Measurements from ENCODE around the gene CFAP53. TPM values are rescaled to one million over a fixed set of nuclear protein-coding genes. Genes with fewer than 3 reads are reported as not detected.

CFAP53 gene
- total RNA-seq, 1 donor from 2014 or later: 0.68 TPM

DNA sequence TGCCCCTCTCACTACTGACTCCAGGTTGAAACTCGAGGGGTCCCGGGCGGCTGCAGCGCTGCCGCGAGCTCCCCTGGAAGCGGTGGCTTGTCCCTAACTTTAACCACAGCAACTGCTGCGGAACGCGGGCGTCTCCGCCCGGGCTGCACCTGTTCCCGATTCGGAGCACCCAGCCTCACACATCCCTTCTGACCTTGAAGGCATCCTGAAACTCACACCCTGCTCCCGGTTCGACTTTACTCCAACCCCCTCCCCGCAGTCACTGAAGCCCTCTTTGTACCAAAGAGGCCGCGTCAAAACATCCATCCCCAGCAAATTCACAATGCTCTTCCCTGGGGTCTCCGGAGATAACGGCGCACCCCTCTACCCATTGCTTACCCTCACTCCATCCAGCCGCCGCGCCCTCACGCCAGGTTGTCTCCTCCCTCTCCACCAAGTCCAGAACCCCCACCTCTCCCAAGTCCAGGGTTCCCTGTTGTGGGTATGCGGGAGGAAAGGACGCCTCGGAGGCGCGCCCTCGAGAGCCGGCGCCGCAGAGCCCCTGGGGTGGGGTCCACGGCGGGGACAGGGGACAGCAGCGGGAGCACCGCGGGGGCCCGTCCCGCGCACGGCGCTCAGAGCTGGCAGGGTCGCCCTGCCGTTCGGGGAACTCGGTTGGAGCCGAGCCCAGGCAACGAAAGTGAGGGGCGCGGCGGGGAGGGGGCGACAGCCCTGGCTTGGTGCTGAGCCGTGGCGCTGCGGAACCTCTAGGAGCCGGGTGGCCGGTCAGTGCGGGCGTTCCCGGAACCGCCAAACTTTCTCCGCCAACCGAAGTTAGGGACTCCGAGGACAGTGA is 72.3 kb downstream of the CFAP53 start:
- no peak overlapping the region for H3K27ac ChIP-seq (ENCODE audit: low read depth, low read length)
- peak overlapping the region; percentile 46 for H3K4me3 ChIP-seq (ENCODE audit: insufficient read depth, low read depth, low read length)
- H3K27ac Mint-ChIP-seq (ENCODE audit: unreplicated experiment): no peak overlapping the region
- H3K27me3 ChIP-seq (ENCODE audit: insufficient read depth, low read length): peaks cover 67% of the 10 kb centered on the region
- no peaks in the 10 kb centered on the region for H3K36me3 ChIP-seq (ENCODE audit: insufficient read depth, low read length)
- H3K9ac ChIP-seq (ENCODE audit: low read length): no peak overlapping the region
- no peaks in the 10 kb centered on the region for H3K9me3 ChIP-seq (ENCODE audit: insufficient read depth, low read depth, low read length)
- H3K9me3 Mint-ChIP-seq (ENCODE audit: unreplicated experiment): no peaks in the 10 kb centered on the region
- no peaks in the 10 kb centered on the region for H4K20me1 ChIP-seq (ENCODE audit: insufficient read depth, low read length)
- H3K79me2 ChIP-seq (ENCODE audit: insufficient read depth, low read length): no peaks in the 10 kb centered on the region
- H3K4me3 Mint-ChIP-seq (ENCODE audit: unreplicated experiment): peak overlapping the region; percentile 78
- H2AFZ ChIP-seq (ENCODE audit: low read depth, low read length): peak overlapping the region; percentile 41
- FAIRE-seq (no peak), DNase-seq (ENCODE audit: low read depth) (no peak)
- peaks cover 25% of the 10 kb centered on the region for H3K27me3 Mint-ChIP-seq (ENCODE audit: low read depth, unreplicated experiment)
- H3K4me1 Mint-ChIP-seq (ENCODE audit: low read depth, unreplicated experiment): peaks cover 15% of the 10 kb centered on the region
- no peaks in the 10 kb centered on the region for H3K36me3 Mint-ChIP-seq (ENCODE audit: low read depth, unreplicated experiment)
- TF ChIP-seq, protein P1, sequence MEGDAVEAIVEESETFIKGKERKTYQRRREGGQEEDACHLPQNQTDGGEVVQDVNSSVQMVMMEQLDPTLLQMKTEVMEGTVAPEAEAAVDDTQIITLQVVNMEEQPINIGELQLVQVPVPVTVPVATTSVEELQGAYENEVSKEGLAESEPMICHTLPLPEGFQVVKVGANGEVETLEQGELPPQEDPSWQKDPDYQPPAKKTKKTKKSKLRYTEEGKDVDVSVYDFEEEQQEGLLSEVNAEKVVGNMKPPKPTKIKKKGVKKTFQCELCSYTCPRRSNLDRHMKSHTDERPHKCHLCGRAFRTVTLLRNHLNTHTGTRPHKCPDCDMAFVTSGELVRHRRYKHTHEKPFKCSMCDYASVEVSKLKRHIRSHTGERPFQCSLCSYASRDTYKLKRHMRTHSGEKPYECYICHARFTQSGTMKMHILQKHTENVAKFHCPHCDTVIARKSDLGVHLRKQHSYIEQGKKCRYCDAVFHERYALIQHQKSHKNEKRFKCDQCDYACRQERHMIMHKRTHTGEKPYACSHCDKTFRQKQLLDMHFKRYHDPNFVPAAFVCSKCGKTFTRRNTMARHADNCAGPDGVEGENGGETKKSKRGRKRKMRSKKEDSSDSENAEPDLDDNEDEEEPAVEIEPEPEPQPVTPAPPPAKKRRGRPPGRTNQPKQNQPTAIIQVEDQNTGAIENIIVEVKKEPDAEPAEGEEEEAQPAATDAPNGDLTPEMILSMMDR (IDR thresholded peaks at IDR 0.05; ENCODE audit: insufficient read depth, low read depth, low read length): no peak
- TF ChIP-seq EZH2 (IDR thresholded peaks at IDR 0.05; ENCODE audit: insufficient read depth, low read length): no peak
- H3K4me2 ChIP-seq (ENCODE audit: low read length): peak overlapping the region; percentile 81
- no peaks in the 10 kb centered on the region for H3K4me1 ChIP-seq (ENCODE audit: insufficient read depth, low read length)

GRCh38 chr18:50192995-50193795 is 73.1 kb downstream of the CFAP53 start:
- Mint-ChIP-seq H3K4me3 (ENCODE audit: unreplicated experiment) (peak overlapping the region; percentile 78), H3K9me3 (ENCODE audit: unreplicated experiment) (peaks cover 2% of the 10 kb centered on the region), H3K27ac (ENCODE audit: unreplicated experiment) (no peak overlapping the region), H3K27me3 (ENCODE audit: low read depth, unreplicated experiment) (peaks cover 21% of the 10 kb centered on the region), H3K4me1 (ENCODE audit: low read depth, unreplicated experiment) (peaks cover 15% of the 10 kb centered on the region), H3K36me3 (ENCODE audit: low read depth, unreplicated experiment) (no peaks in the 10 kb centered on the region)
- no peak for FAIRE-seq
- Histone ChIP-seq H3K9ac (ENCODE audit: low read length) (no peak overlapping the region), H3K4me2 (ENCODE audit: low read length) (peak overlapping the region; percentile 81), H2AFZ (ENCODE audit: low read depth, low read length) (no peak overlapping the region), H3K27me3 (ENCODE audit: insufficient read depth, low read length) (peaks cover 68% of the 10 kb centered on the region), H3K4me3 (ENCODE audit: insufficient read depth, low read depth, low read length) (no peak overlapping the region), H4K20me1 (ENCODE audit: insufficient read depth, low read length) (no peaks in the 10 kb centered on the region), H3K9me3 (ENCODE audit: insufficient read depth, low read depth, low read length) (no peaks in the 10 kb centered on the region), H3K36me3 (ENCODE audit: insufficient read depth, low read length) (no peaks in the 10 kb centered on the region), H3K4me1 (ENCODE audit: insufficient read depth, low read length) (no peaks in the 10 kb centered on the region), H3K79me2 (ENCODE audit: insufficient read depth, low read length) (no peaks in the 10 kb centered on the region), H3K27ac (ENCODE audit: low read depth, low read length) (no peak overlapping the region)
- TF ChIP-seq EZH2 (IDR thresholded peaks at IDR 0.05; ENCODE audit: insufficient read depth, low read length): no peak
- TF ChIP-seq, protein P1 (IDR thresholded peaks at IDR 0.05; ENCODE audit: insufficient read depth, low read depth, low read length): no peak
- no peak for DNase-seq (ENCODE audit: low read depth)

Measured in astrocyte (in vitro differentiated cells and primary cell).